Stomach (tissue), 9 donors: Measurements from ENCODE around the gene C11orf58. TPM values are rescaled to one million over a fixed set of nuclear protein-coding genes. Genes with fewer than 3 reads are reported as not detected.

ENCODE experiments used
- DNase-seq, 2 donors: peaks; one replicate each; pipeline versions ENCODE4 v3.0.0 to v3.0.0-alpha.2; 2013 to 2019
- H3K27ac ChIP-seq, 5 donors: fragments of 200-600 bp in 4 of 5; sonication (generic) in 4 of 5; one replicate each; pipeline ENCODE4 v1.5.1; 2013 to 2019; ENCODE audit warnings: mild to moderate bottlenecking in 1 of 5, moderate library complexity in 1 of 5
- H3K27me3 ChIP-seq, 3 donors: fragments of 200-600 bp; sonication (generic); one replicate each; pipeline ENCODE4 v1.5.1; 2017 to 2019; ENCODE audit warnings: mixed run types in 1 of 3
- H3K36me3 ChIP-seq, 4 donors: fragments of 200-600 bp; sonication (generic); 1 replicate in 3 of 4; 2 replicates in 1 of 4; pipeline ENCODE4 v1.5.1; 2016 to 2019
- H3K4me1 ChIP-seq, 4 donors: fragments of 200-600 bp; sonication (generic); one replicate each; pipeline ENCODE4 v1.5.1; 2016 to 2019
- H3K4me3 ChIP-seq, 4 donors: fragments of 200-600 bp; sonication (generic) in 3 of 4; one replicate each; pipeline ENCODE4 v1.5.1; 2016 to 2019; ENCODE audit warnings: mild to moderate bottlenecking in 1 of 4
- H3K9me3 ChIP-seq, 4 donors: fragments of 200-600 bp; sonication (generic); one replicate each; pipeline ENCODE4 v1.5.1; 2016 to 2019
- CTCF ChIP-seq, 7 experiments: fragments of 450-650 bp in 4 of 7; fragments of 200-600 bp in 3 of 7; sonication (generic) in 3 of 7; IDR thresholded peaks; one replicate each; pipeline ENCODE4 v1.5.1; 2016 to 2019; ENCODE audit warnings: antibody characterized with exemption in 7 of 7, control low read depth in 2 of 7, mild to moderate bottlenecking in 1 of 7
- EP300 ChIP-seq: sonication (generic); formaldehyde crosslinking; IDR thresholded peaks from one replicate; pipeline ENCODE4 v1.6.1; 2017; ENCODE audit warnings: antibody characterized with exemption
- POLR2A ChIP-seq, 4 donors: fragments of 450-650 bp; IDR thresholded peaks; one replicate each; pipeline ENCODE4 v1.6.1; 2016; ENCODE audit warnings: antibody characterized with exemption in 4 of 4, control low read depth in 2 of 4, mild to moderate bottlenecking in 1 of 4, moderate library complexity in 1 of 4
- POLR2AphosphoS5 ChIP-seq, 3 donors: sonication (generic); formaldehyde crosslinking; IDR thresholded peaks; one replicate each; pipeline ENCODE4 v1.6.1; 2016; ENCODE audit warnings: antibody characterized with exemption in 3 of 3
- WGBS, 5 donors: extraction: QIAGEN DNeasy Blood & Tissue Kit in 3 of 5; methylation state at CpG; one replicate each; pipeline versions ENCODE4 v1.1.5 to v1.1.7; 2013 to 2018; 5-methylcytosine and 5-hydroxymethylcytosine counted together
- intact Hi-C: fragments of 100-400 bp; cut with DNase I; formaldehyde crosslinking; loops from one replicate; pipeline ENCODE4 v1.15.1; 2023; ENCODE audit warnings: low total_unique reads
- polyA plus RNA-seq, 3 donors: library from polyadenylated mRNA; stranded (reverse); fragments of 200-250 nt; gene quantifications; one replicate each; pipeline ENCODE4 v1.2.3, GENCODE V29; 2013
- total RNA-seq, 5 donors: library from RNA; depleted of rRNA; stranded (reverse); fragments of >200 nt; gene quantifications; one replicate each; pipeline versions ENCODE4 v1.1.0 to v1.2.3, GENCODE V29; 2014 to 2016
- donor health status: healthy with polysubstance abuse.
- donor health status: Bipolar disorder and iron deficiency.
- donor health status: healthy.

Gene C11orf58
- total and polyA plus RNA-seq, 8 donors, result 86.2 to 336 (median 132) TPM

GRCh38 chr11:16713594-16713993 is 24.9 kb upstream of the C11orf58 start:
- no peaks in the 10 kb centered on the region for H3K9me3 ChIP-seq
- no peaks in the 10 kb centered on the region for H3K36me3 ChIP-seq
- H3K4me3 ChIP-seq, result no peak overlapping the region
- TF ChIP-seq POLR2A (IDR thresholded peaks at IDR 0.05), result no peak
- no peak for TF ChIP-seq POLR2AphosphoS5 (IDR thresholded peaks at IDR 0.05)
- no peak for TF ChIP-seq CTCF (IDR thresholded peaks at IDR 0.05)
- TF ChIP-seq EP300, result no peak
- H3K27ac ChIP-seq, result no peak overlapping the region
- no peak for DNase-seq
- WGBS, 5 donors, result 40 to 83% (median 54%) methylated on average over 1 of the region's 1 CpG
- no peaks in the 10 kb centered on the region for H3K27me3 ChIP-seq
- H3K4me1 ChIP-seq, result no peaks in the 10 kb centered on the region
- intact Hi-C loops, result no loop called here

GRCh38 chr11:16722581-16723344 is 15.7 kb upstream of the C11orf58 start:
- Histone ChIP-seq H3K4me3 (no peak overlapping the region), H3K9me3 (no peaks in the 10 kb centered on the region), H3K27me3 (no peaks in the 10 kb centered on the region), H3K36me3 (no peaks in the 10 kb centered on the region), H3K4me1 (no peaks in the 10 kb centered on the region), H3K27ac (no peak overlapping the region)
- 58 to 88% (median 82%) methylated on average over 3 of the region's 3 CpGs for WGBS, 5 donors
- intact Hi-C loops, result no loop called here
- no peak for DNase-seq
- TF ChIP-seq EP300, result no peak
- TF ChIP-seq POLR2A (IDR thresholded peaks at IDR 0.05), result no peak
- no peak for TF ChIP-seq POLR2AphosphoS5 (IDR thresholded peaks at IDR 0.05)
- TF ChIP-seq CTCF (IDR thresholded peaks at IDR 0.05), result no peak

- Histone ChIP-seq H3K27ac (no peak overlapping the region), H3K27me3 (no peaks in the 10 kb centered on the region), H3K9me3 (no peaks in the 10 kb centered on the region), H3K4me1 (no peaks in the 10 kb centered on the region), H3K36me3 (no peaks in the 10 kb centered on the region), H3K4me3 (no peak overlapping the region)
- TF ChIP-seq EP300 (no peak), CTCF (IDR thresholded peaks at IDR 0.05) (no peak), POLR2A (IDR thresholded peaks at IDR 0.05) (no peak), POLR2AphosphoS5 (IDR thresholded peaks at IDR 0.05) (no peak)
- no peak for DNase-seq
- intact Hi-C loops, result no loop called here
- WGBS, 5 donors, result 66 to 86% (median 81%) methylated on average over 3 of the region's 3 CpGs
Observed at GRCh38 chr11:16727806-16728205, 10.6 kb upstream of the C11orf58 start.

GRCh38 chr11:16737818-16738192 is 642 bp upstream of the C11orf58 start:
- H3K27me3 ChIP-seq, result no peaks in the 10 kb centered on the region
- no peaks in the 10 kb centered on the region for H3K9me3 ChIP-seq
- H3K4me1 ChIP-seq, result peaks cover 30 to 44% (median 36%) of the 10 kb centered on the region in 4 donors
- intact Hi-C loops, result no loop called here
- H3K27ac ChIP-seq, result peak overlapping the region; percentile 79 to 96 (median 95)
- H3K36me3 ChIP-seq, result peaks cover 0 to 9% (median 4%) of the 10 kb centered on the region in 4 donors
- 0 to 1% (median 0%) methylated on average over 6 of the region's 6 CpGs for WGBS, 5 donors
- DNase-seq, result no peak
- TF ChIP-seq EP300, result no peak
- TF ChIP-seq POLR2AphosphoS5 (IDR thresholded peaks at IDR 0.05), result no peak
- no peak for TF ChIP-seq POLR2A (IDR thresholded peaks at IDR 0.05)
- TF ChIP-seq CTCF (IDR thresholded peaks at IDR 0.05), result no peak
- peak overlapping the region; percentile 63 to 84 (median 75) for H3K4me3 ChIP-seq
